Hepatocyte (in vitro differentiated cells): ENCODE measurements around the gene ACOXL. TPM values are rescaled to one million over a fixed set of nuclear protein-coding genes. Genes with fewer than 3 reads are reported as not detected.

Experiments used
- DNase-seq: peaks from one replicate; pipeline ENCODE4 v3.0.0-alpha.2; 2016; ENCODE audit warnings: low spot score
- H2AFZ ChIP-seq: fragments of 200-600 bp; sonication (generic); 2 replicates; pipeline ENCODE4 v1.6.0; 2016; ENCODE audit warnings: antibody characterized with exemption, mild to moderate bottlenecking
- H3K27ac ChIP-seq: fragments of 200-600 bp; sonication (generic); 2 replicates; pipeline ENCODE4 v1.5.1; 2016; ENCODE audit warnings: mild to moderate bottlenecking
- H3K27me3 ChIP-seq: fragments of 200-600 bp; sonication (generic); 2 replicates; pipeline ENCODE4 v1.6.1; 2016
- H3K36me3 ChIP-seq: fragments of 200-600 bp; sonication (generic); replicated peaks from 2 replicates; pipeline ENCODE4 v1.5.1; 2016; ENCODE audit warnings: low read depth; ENCODE audit not compliant: insufficient read depth
- H3K4me1 ChIP-seq: fragments of 200-600 bp; sonication (generic); 2 replicates; pipeline ENCODE4 v1.5.1; 2016; ENCODE audit warnings: mild to moderate bottlenecking, moderate library complexity; ENCODE audit not compliant: insufficient read depth
- H3K4me2 ChIP-seq: fragments of 200-600 bp; sonication (generic); 2 replicates; pipeline ENCODE4 v1.6.0; 2016
- H3K4me3 ChIP-seq: fragments of 200-600 bp; sonication (generic); 2 replicates; pipeline ENCODE4 v1.5.1; 2016; ENCODE audit warnings: mild to moderate bottlenecking
- H3K79me2 ChIP-seq: fragments of 200-600 bp; sonication (generic); 2 replicates; pipeline ENCODE4 v1.6.0; 2017; ENCODE audit warnings: mild to moderate bottlenecking
- H3K9me2 ChIP-seq: fragments of 200-600 bp; sonication (generic); replicated peaks from 2 replicates; pipeline ENCODE4 v1.6.0; 2017; ENCODE audit warnings: mild to moderate bottlenecking; ENCODE audit not compliant: insufficient read depth
- H3K9me3 ChIP-seq: fragments of 200-600 bp; sonication (generic); 2 replicates; pipeline ENCODE4 v1.5.1; 2016; ENCODE audit warnings: low read depth, mild to moderate bottlenecking
- H4K20me1 ChIP-seq: fragments of 200-600 bp; sonication (generic); 2 replicates; pipeline ENCODE4 v1.6.0; 2016; ENCODE audit warnings: mild to moderate bottlenecking; ENCODE audit not compliant: insufficient read depth, poor library complexity, severe bottlenecking
- CTCF ChIP-seq: fragments of 200-600 bp; sonication (generic); IDR thresholded peaks from 2 replicates; pipeline ENCODE4 v1.5.1; 2016; ENCODE audit warnings: antibody characterized with exemption, mild to moderate bottlenecking; ENCODE audit not compliant: poor library complexity
- EZH2 ChIP-seq: fragments of 200-600 bp; sonication (generic); IDR thresholded peaks from 2 replicates; pipeline ENCODE4 v1.6.1; 2016; ENCODE audit warnings: antibody characterized with exemption, mild to moderate bottlenecking, borderline replicate concordance
- EZH2phosphoT487 ChIP-seq: fragments of 200-600 bp; sonication (generic); IDR thresholded peaks from one replicate; pipeline ENCODE4 v1.6.1; 2018; ENCODE audit warnings: antibody characterized with exemption, mild to moderate bottlenecking, low read depth, moderate library complexity; ENCODE audit not compliant: unreplicated experiment, severe bottlenecking
- WGBS: methylation state at CpG from one replicate; pipeline ENCODE4 v1.1.6; 2016; ENCODE audit warnings: low lambda C conversion rate; ENCODE audit errors: missing lambda C conversion rate; 5-methylcytosine and 5-hydroxymethylcytosine counted together
- polyA plus RNA-seq: library from polyadenylated mRNA; unstranded; fragments of >200 nt; fragmentation: Nextera tagmentation; extraction: Ambion mirVana; gene quantifications from 2 replicates; pipeline ENCODE4 v1.2.1, GENCODE V29; 2016
- total RNA-seq: library from RNA; depleted of rRNA; stranded (reverse); fragments of >200 nt; gene quantifications from 2 replicates; pipeline ENCODE4 v1.2.3, GENCODE V29; 2014

ACOXL gene
- total and polyA plus RNA-seq, 2 experiments from 2014 or later: 0.23 to 1.1 TPM

DNA sequence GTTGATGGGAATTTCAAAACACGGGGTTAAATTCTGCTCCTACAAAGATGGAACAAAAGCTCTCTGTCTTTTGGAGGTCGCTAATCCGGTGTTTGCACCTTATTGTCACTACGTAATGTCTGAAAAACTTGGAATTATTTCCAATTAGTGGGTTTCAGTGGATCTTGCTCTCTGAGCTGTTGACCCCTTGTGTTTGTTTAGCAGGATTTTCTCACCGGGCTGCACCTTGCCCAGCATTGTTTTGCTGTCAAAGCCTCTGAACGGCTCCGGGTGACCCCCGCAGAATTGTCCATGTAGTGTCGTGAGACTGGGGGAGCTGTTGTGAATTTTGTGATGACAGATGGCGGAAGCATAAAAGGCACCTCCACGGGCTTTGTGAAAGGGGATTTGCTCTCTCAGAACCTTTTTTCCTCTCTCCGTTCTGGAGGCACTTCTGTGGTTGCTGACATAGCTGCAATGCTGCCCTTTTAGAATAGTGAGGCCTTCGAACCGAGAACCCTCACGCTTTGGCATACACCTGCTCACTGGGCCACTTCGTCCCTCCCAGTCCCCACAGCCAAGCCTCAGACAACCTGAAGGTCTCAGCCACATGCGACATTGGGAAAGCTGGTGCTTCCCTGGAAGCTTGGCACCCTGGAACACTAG is 129.4 kb downstream of the ACOXL start:
- H3K9me2 ChIP-seq: no peaks in the 10 kb centered on the region
- H3K27ac ChIP-seq: no peak overlapping the region
- DNase-seq: no peak
- H2AFZ ChIP-seq: no peak overlapping the region
- H3K4me1 ChIP-seq: no peaks in the 10 kb centered on the region
- no peaks in the 10 kb centered on the region for H3K36me3 ChIP-seq
- 65% methylated on average over 17 of the region's 17 CpGs for WGBS
- H3K79me2 ChIP-seq: no peaks in the 10 kb centered on the region
- H3K27me3 ChIP-seq: no peaks in the 10 kb centered on the region
- H3K9me3 ChIP-seq: no peaks in the 10 kb centered on the region
- no peak overlapping the region for H3K4me2 ChIP-seq
- TF ChIP-seq CTCF: no peak
- no peak for TF ChIP-seq EZH2
- TF ChIP-seq EZH2phosphoT487: no peak
- no peak overlapping the region for H3K4me3 ChIP-seq
- H4K20me1 ChIP-seq: no peaks in the 10 kb centered on the region

GRCh38 chr2:110863726-110864125 is 131.4 kb downstream of the ACOXL start:
- H3K4me3 ChIP-seq: no peak overlapping the region
- TF ChIP-seq CTCF (no peak), EZH2 (no peak), EZH2phosphoT487 (no peak)
- H3K9me3 ChIP-seq: no peaks in the 10 kb centered on the region
- no peak overlapping the region for H2AFZ ChIP-seq
- H3K27me3 ChIP-seq: no peaks in the 10 kb centered on the region
- H3K27ac ChIP-seq: no peak overlapping the region
- no peaks in the 10 kb centered on the region for H3K9me2 ChIP-seq
- no peaks in the 10 kb centered on the region for H3K79me2 ChIP-seq
- no peaks in the 10 kb centered on the region for H3K4me1 ChIP-seq
- no peaks in the 10 kb centered on the region for H4K20me1 ChIP-seq
- no peaks in the 10 kb centered on the region for H3K36me3 ChIP-seq
- DNase-seq: no peak
- WGBS: 77% methylated on average over 2 of the region's 2 CpGs
- H3K4me2 ChIP-seq: no peak overlapping the region

GRCh38 chr2:110864176-110864575 is 131.8 kb downstream of the ACOXL start:
- no peaks in the 10 kb centered on the region for H3K27me3 ChIP-seq
- H3K36me3 ChIP-seq: no peaks in the 10 kb centered on the region
- no peak overlapping the region for H3K4me3 ChIP-seq
- no peak for TF ChIP-seq EZH2
- TF ChIP-seq EZH2phosphoT487: no peak
- no peak for TF ChIP-seq CTCF
- H3K27ac ChIP-seq: no peak overlapping the region
- no peaks in the 10 kb centered on the region for H3K9me2 ChIP-seq
- DNase-seq: no peak
- H3K4me1 ChIP-seq: no peaks in the 10 kb centered on the region
- WGBS: 95% methylated on average over 3 of the region's 3 CpGs
- no peak overlapping the region for H2AFZ ChIP-seq
- no peak overlapping the region for H3K4me2 ChIP-seq
- H3K79me2 ChIP-seq: no peaks in the 10 kb centered on the region
- H3K9me3 ChIP-seq: no peaks in the 10 kb centered on the region
- no peaks in the 10 kb centered on the region for H4K20me1 ChIP-seq

- Histone ChIP-seq H4K20me1 (no peaks in the 10 kb centered on the region), H3K4me1 (no peaks in the 10 kb centered on the region), H3K27me3 (no peaks in the 10 kb centered on the region), H2AFZ (no peak overlapping the region), H3K9me3 (no peaks in the 10 kb centered on the region), H3K4me2 (no peak overlapping the region), H3K79me2 (no peaks in the 10 kb centered on the region), H3K9me2 (no peaks in the 10 kb centered on the region), H3K4me3 (no peak overlapping the region), H3K36me3 (no peaks in the 10 kb centered on the region), H3K27ac (no peak overlapping the region)
- 86% methylated on average over 5 of the region's 5 CpGs for WGBS
- TF ChIP-seq EZH2phosphoT487: no peak
- TF ChIP-seq EZH2: no peak
- no peak for TF ChIP-seq CTCF
- no peak for DNase-seq
Measured at GRCh38 chr2:110864731-110865130, 132.4 kb downstream of the ACOXL start.
